HFFc6 (cell line): ENCODE measurements around the gene SH3RF3. TPM values are rescaled to one million over a fixed set of nuclear protein-coding genes. Genes with fewer than 3 reads are reported as not detected.

ENCODE experiments used
- DNase-seq: peaks from one replicate; pipeline ENCODE4 v3.0.0-alpha.2; 2018
- H3K27ac Mint-ChIP-seq: 2 replicates; pipeline ENCODE4 v1.8.0; 2020; ENCODE audit warnings: mild to moderate bottlenecking, mixed read lengths
- H3K27me3 Mint-ChIP-seq: 2 replicates; pipeline ENCODE4 v1.8.0; 2021; ENCODE audit warnings: mild to moderate bottlenecking, moderate library complexity, mixed read lengths; ENCODE audit not compliant: insufficient read depth
- H3K36me3 Mint-ChIP-seq: 2 replicates; pipeline ENCODE4 v1.8.0; 2021; ENCODE audit warnings: low read depth, mixed read lengths
- H3K4me1 Mint-ChIP-seq: 2 replicates; pipeline ENCODE4 v1.8.0; 2020; ENCODE audit warnings: low read depth, mixed read lengths
- H3K4me3 Mint-ChIP-seq: 2 replicates; pipeline ENCODE4 v1.8.0; 2020; ENCODE audit warnings: mild to moderate bottlenecking, moderate library complexity, mixed read lengths
- H3K9me3 Mint-ChIP-seq: 2 replicates; pipeline ENCODE4 v1.8.0; 2020; ENCODE audit warnings: mild to moderate bottlenecking, mixed read lengths
- total RNA-seq, 6 experiments: library from RNA; stranded (reverse); fragmentation: NEBNext Ultra II Directional; extraction: Animal tissue kit (Norgen Biotek cat#: 25700); gene quantifications; 2 replicates in 1 of 6; 3 replicates in 5 of 6; pipeline ENCODE4 v1.2.3, GENCODE V29; 2021
- TF ChIP-seq, protein P1 (sequence below): fragments of 200-600 bp; sonication (generic); IDR thresholded peaks from 2 replicates; pipeline ENCODE4 v1.5.0; 2021; ENCODE audit warnings: antibody characterized with exemption, mild to moderate bottlenecking

Gene SH3RF3
- total RNA-seq, 6 experiments from 2014 or later: 2.4 to 4.4 (median 3.7) TPM

DNA sequence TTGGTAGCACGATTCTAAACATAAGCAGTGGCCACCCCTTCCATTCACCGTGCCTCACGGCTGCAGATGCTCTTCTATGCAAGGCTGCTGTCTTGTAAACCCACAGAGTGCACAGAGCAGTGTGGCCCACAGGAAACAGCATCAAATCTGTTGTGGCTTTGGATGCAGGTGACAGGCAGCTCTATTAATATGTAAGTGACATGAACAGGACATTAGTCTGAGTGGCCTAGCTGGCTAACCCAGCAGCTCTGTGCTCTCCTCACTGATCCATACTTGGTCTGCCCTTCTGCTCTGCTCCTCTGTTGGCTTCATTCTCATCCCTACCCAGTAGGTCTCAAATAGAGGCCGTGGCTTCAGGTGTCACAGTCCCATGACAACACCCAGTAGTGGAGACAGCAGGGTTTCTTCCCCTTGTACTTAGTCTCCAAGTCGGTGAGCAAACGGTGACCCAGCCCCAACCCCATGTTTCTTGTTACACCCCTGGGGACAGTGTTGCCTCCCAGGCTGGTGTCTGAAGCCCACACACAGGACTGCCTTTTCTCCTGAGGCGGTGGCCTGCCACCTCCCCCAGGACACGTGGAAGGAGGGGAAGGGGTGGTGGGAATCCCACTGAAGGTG lies 5.8 kb downstream of the SH3RF3 start:
- H3K27me3 Mint-ChIP-seq: peaks cover 13% of the 10 kb centered on the region
- H3K4me3 Mint-ChIP-seq: no peak overlapping the region
- DNase-seq: no peak
- H3K36me3 Mint-ChIP-seq: no peaks in the 10 kb centered on the region; the same call in 1 of the 2 replicates
- no peaks in the 10 kb centered on the region for H3K9me3 Mint-ChIP-seq
- H3K27ac Mint-ChIP-seq: no peak overlapping the region
- peaks cover 23% of the 10 kb centered on the region for H3K4me1 Mint-ChIP-seq
- TF ChIP-seq, protein P1, sequence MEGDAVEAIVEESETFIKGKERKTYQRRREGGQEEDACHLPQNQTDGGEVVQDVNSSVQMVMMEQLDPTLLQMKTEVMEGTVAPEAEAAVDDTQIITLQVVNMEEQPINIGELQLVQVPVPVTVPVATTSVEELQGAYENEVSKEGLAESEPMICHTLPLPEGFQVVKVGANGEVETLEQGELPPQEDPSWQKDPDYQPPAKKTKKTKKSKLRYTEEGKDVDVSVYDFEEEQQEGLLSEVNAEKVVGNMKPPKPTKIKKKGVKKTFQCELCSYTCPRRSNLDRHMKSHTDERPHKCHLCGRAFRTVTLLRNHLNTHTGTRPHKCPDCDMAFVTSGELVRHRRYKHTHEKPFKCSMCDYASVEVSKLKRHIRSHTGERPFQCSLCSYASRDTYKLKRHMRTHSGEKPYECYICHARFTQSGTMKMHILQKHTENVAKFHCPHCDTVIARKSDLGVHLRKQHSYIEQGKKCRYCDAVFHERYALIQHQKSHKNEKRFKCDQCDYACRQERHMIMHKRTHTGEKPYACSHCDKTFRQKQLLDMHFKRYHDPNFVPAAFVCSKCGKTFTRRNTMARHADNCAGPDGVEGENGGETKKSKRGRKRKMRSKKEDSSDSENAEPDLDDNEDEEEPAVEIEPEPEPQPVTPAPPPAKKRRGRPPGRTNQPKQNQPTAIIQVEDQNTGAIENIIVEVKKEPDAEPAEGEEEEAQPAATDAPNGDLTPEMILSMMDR: no peak

DNA sequence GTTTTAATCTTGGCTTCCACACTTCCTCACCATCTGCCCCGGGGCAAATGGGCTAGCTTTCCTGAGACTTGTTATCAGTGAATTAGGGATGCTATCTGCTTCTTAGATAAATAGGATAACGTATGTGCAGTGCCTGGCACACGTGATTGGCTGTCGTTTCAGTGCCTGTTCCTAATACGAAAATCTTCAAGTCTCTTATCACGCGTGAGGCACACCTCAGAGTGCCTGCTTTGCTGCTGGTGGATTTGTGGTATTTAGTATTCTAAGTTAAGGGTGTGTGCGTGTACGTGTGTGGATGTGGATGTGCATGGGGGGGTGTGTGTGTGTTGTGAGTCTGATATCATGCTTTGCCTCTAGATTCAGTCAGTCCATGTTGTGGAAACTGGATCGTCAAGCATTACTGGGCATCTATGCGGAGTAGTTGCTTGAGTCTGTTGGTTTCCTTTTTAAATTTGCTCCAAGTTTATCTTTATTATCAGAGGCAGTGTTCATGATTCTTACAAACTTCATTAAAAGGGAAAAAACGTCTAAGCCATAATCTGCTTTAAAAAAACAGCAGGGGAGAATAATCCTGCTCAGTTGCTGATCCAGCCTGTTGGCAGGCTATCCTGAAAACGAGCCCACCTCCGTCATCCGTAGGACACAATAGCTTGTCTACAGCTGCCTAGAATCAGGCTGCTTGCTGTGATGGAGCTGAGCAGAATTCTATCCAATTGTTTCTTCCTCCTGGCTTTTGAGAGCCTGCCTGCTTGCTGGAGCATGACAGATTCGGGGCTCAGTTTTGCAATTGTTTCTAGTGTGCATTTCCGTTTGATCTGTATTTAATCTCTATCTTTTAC lies 6.6 kb downstream of the SH3RF3 start:
- TF ChIP-seq, protein P1: no peak
- peaks cover 12% of the 10 kb centered on the region for H3K27me3 Mint-ChIP-seq
- DNase-seq: no peak
- peaks cover 17% of the 10 kb centered on the region for H3K4me1 Mint-ChIP-seq
- H3K36me3 Mint-ChIP-seq: no peaks in the 10 kb centered on the region
- no peaks in the 10 kb centered on the region for H3K9me3 Mint-ChIP-seq
- H3K4me3 Mint-ChIP-seq: no peak overlapping the region
- H3K27ac Mint-ChIP-seq: no peak overlapping the region

DNA sequence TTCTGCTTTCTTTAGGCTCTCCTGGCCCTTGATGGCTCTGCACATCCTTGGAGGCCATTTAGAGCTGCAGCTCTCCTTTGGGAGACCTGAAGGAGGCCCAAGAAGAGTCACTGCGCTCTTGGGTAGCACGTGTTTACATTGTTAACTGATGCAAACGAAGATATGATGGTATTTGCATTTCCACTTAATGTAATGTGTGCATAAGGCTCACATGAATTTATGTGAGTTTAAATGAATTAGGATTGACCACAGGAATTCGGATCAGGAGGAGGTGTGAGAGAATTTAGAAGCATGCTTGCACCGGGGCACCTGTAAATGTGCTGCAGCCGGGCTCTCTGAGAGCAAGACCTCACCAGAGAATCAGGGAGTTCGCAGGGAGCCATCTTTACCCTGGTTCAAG lies 7.5 kb downstream of the SH3RF3 start:
- peaks cover 10% of the 10 kb centered on the region for H3K4me1 Mint-ChIP-seq
- no peak overlapping the region for H3K4me3 Mint-ChIP-seq
- H3K36me3 Mint-ChIP-seq: no peaks in the 10 kb centered on the region
- DNase-seq: no peak
- H3K27me3 Mint-ChIP-seq: peaks cover 20% of the 10 kb centered on the region
- no peaks in the 10 kb centered on the region for H3K9me3 Mint-ChIP-seq
- H3K27ac Mint-ChIP-seq: no peak overlapping the region
- TF ChIP-seq, protein P1: no peak

DNA sequence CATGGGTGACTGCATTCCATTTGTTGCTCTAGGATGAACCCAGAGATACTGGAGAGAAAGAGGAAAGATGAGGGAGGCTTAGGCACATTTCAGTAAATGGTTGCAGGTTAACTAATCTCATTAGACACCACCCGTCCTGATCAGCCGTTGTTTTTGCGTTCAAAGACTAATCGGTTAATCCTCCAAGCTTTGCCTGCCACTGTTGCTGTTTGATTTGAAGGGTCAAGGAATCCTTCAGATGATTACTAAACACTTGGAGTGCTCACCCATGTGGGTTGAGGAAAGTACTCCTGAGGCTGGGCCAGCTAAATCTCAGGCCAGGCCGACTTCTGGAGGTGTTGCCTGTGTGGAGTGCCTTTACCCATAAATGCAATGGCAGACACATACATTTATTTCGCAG lies 8.6 kb downstream of the SH3RF3 start:
- peaks cover 20% of the 10 kb centered on the region for H3K27me3 Mint-ChIP-seq
- TF ChIP-seq, protein P1: no peak
- no peak overlapping the region for H3K4me3 Mint-ChIP-seq
- H3K4me1 Mint-ChIP-seq: peaks cover 10% of the 10 kb centered on the region
- no peaks in the 10 kb centered on the region for H3K9me3 Mint-ChIP-seq
- H3K27ac Mint-ChIP-seq: no peak overlapping the region
- H3K36me3 Mint-ChIP-seq: no peaks in the 10 kb centered on the region
- DNase-seq: no peak

DNA sequence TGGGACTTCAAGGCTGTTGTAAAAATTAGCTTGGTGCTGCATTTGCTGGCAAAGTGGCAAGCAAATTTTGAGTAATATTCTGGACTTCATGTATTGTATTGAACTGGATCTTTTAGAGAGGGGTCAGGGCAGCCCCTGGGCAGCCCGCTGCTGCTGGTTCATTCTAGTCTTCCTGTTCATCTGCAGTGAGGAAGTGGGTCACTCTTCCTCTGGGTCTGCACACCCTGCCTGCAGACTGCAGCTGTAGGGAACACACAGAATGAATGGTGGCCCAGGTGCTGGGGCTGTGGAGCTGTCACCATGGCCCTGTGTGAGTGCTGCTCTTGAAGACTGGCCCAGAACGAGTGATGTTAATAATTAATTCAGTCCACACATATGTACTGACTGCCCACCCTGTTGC lies 9.4 kb downstream of the SH3RF3 start:
- no peak overlapping the region for H3K27ac Mint-ChIP-seq
- no peaks in the 10 kb centered on the region for H3K9me3 Mint-ChIP-seq
- H3K4me3 Mint-ChIP-seq: no peak overlapping the region
- H3K4me1 Mint-ChIP-seq: peaks cover 10% of the 10 kb centered on the region
- peaks cover 20% of the 10 kb centered on the region for H3K27me3 Mint-ChIP-seq
- TF ChIP-seq, protein P1: no peak
- no peak for DNase-seq
- no peaks in the 10 kb centered on the region for H3K36me3 Mint-ChIP-seq
